Fibroblast of lung (primary cell): ENCODE data around the gene RUNX2.

Experiments
- EZH2 ChIP-seq: IDR thresholded peaks from 2 replicates; pipeline ENCODE4 v1.5.1; 2012; ENCODE audit warnings: low read length, control low read depth, mild to moderate bottlenecking; ENCODE audit errors: missing control alignments
- TF ChIP-seq, protein P1 (sequence below), 2 donors: IDR thresholded peaks in 1 of 2; conservative IDR thresholded peaks in 1 of 2; 1 replicate in 1 of 2; 2 replicates in 1 of 2; pipeline ENCODE4 v1.5.1; 2011 to 2012; ENCODE audit warnings: low read length in 2 of 2, control low read depth in 1 of 2, inconsistent platforms in 1 of 2, low read depth in 1 of 2, mild to moderate bottlenecking in 1 of 2

- TF ChIP-seq EZH2: no peak
- TF ChIP-seq, protein P1, sequence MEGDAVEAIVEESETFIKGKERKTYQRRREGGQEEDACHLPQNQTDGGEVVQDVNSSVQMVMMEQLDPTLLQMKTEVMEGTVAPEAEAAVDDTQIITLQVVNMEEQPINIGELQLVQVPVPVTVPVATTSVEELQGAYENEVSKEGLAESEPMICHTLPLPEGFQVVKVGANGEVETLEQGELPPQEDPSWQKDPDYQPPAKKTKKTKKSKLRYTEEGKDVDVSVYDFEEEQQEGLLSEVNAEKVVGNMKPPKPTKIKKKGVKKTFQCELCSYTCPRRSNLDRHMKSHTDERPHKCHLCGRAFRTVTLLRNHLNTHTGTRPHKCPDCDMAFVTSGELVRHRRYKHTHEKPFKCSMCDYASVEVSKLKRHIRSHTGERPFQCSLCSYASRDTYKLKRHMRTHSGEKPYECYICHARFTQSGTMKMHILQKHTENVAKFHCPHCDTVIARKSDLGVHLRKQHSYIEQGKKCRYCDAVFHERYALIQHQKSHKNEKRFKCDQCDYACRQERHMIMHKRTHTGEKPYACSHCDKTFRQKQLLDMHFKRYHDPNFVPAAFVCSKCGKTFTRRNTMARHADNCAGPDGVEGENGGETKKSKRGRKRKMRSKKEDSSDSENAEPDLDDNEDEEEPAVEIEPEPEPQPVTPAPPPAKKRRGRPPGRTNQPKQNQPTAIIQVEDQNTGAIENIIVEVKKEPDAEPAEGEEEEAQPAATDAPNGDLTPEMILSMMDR (conservative IDR thresholded peaks at IDR 0.05 in 1 of 2, IDR thresholded peaks at IDR 0.05 in 1 of 2; ENCODE audit: low read depth in 1 of 2, low read length in 2 of 2): no peak
Measured at GRCh38 chr6:45305546-45305945, 22.6 kb upstream of the RUNX2 start.
